IMR-90 (cell line): ENCODE measurements around the gene VPS8. TPM values are rescaled to one million over a fixed set of nuclear protein-coding genes. Genes with fewer than 3 reads are reported as not detected.

Source experiments
- ATAC-seq: fragments of 200-7000 bp; cut with Tn5 transposase; 2 replicates; pipeline ENCODE4 v1.9.1; 2020; ENCODE audit warnings: low read depth, mild to moderate bottlenecking, moderate library complexity
- BruUV-seq: library from RNA; stranded (reverse); fragments of 400-500 nt; replicated peaks from 2 replicates; lab custom pipeline; 2021; lab: Mats Ljungman, UMichigan
- CTCF ChIA-PET: fragments of 300-600 bp; formaldehyde crosslinking; extraction: SDS; loops from one replicate; lab custom pipeline; 2021; ENCODE audit warnings: antibody characterized with exemption; lab: Yijun Ruan, JAX
- POLR2A ChIA-PET: fragments of 300-600 bp; sonication (Branson Sonifier 250); formaldehyde crosslinking; loops from one replicate; lab custom pipeline; 2022; ENCODE audit warnings: antibody characterized with exemption; ENCODE audit not compliant: unreplicated experiment; lab: Charles Lee
- DNase-seq: peaks from one replicate; pipeline ENCODE4 v3.0.0; 2013
- H2AFZ ChIP-seq: replicated peaks from 2 replicates; pipeline ENCODE3; 2013; ENCODE audit warnings: low read length, mild to moderate bottlenecking; ENCODE audit not compliant: poor library complexity
- H2AK5ac ChIP-seq: 2 replicates; pipeline ENCODE4 v1.6.1; 2013; ENCODE audit warnings: low read depth, low read length, inconsistent platforms
- H2AK9ac ChIP-seq: replicated peaks from 2 replicates; pipeline ENCODE3; 2013; ENCODE audit warnings: mild to moderate bottlenecking, low read depth, low read length, moderate library complexity; ENCODE audit not compliant: poor library complexity
- H2BK120ac ChIP-seq: 2 replicates; pipeline ENCODE4 v1.6.1; 2013; ENCODE audit warnings: low read depth, low read length, inconsistent platforms
- H2BK15ac ChIP-seq: 3 replicates; pipeline ENCODE4 v1.6.1; 2013; ENCODE audit warnings: low read depth, low read length, inconsistent platforms
- H2BK20ac ChIP-seq: 2 replicates; pipeline ENCODE4 v1.6.1; 2013; ENCODE audit warnings: low read depth, mild to moderate bottlenecking, inconsistent platforms, low read length, moderate library complexity
- H2BK5ac ChIP-seq: 2 replicates; pipeline ENCODE4 v1.6.1; 2013; ENCODE audit warnings: mild to moderate bottlenecking, low read depth, low read length, inconsistent platforms; ENCODE audit not compliant: poor library complexity, severe bottlenecking
- H3K14ac ChIP-seq: replicated peaks from 2 replicates; pipeline ENCODE4 v1.6.1; 2013; ENCODE audit warnings: low read depth, low read length, inconsistent platforms
- H3K18ac ChIP-seq: 2 replicates; pipeline ENCODE4 v1.6.1; 2013; ENCODE audit warnings: low read depth, low read length, control low read depth
- H3K23ac ChIP-seq: 2 replicates; pipeline ENCODE4 v1.6.1; 2013; ENCODE audit warnings: low read depth, low read length, inconsistent platforms
- H3K27ac ChIP-seq: 2 replicates; pipeline ENCODE4 v1.5.1; 2013; ENCODE audit warnings: mild to moderate bottlenecking, control low read depth, low read length; ENCODE audit not compliant: insufficient read depth
- H3K27me3 ChIP-seq: 2 replicates; pipeline ENCODE4 v1.6.1; 2013; ENCODE audit warnings: low read length; ENCODE audit not compliant: control insufficient read depth, insufficient read depth
- H3K36me3 ChIP-seq: 2 replicates; pipeline ENCODE4 v1.6.1; 2013; ENCODE audit warnings: low read length, mixed read lengths; ENCODE audit not compliant: control insufficient read depth, insufficient read depth
- H3K4ac ChIP-seq: 2 replicates; pipeline ENCODE4 v1.6.1; 2013; ENCODE audit warnings: low read depth, low read length, inconsistent platforms
- H3K4me1 ChIP-seq: 2 replicates; pipeline ENCODE4 v1.6.1; 2013; ENCODE audit warnings: low read length, mixed read lengths; ENCODE audit not compliant: control insufficient read depth, insufficient read depth
- H3K4me2 ChIP-seq: 2 replicates; pipeline ENCODE4 v1.6.1; 2013; ENCODE audit warnings: low read depth, mild to moderate bottlenecking, control low read depth, low read length, moderate library complexity
- H3K4me3 ChIP-seq: 2 replicates; pipeline ENCODE4 v1.5.1; 2013; ENCODE audit warnings: low read depth, mild to moderate bottlenecking, control low read depth, low read length, moderate library complexity; ENCODE audit not compliant: insufficient read depth
- H3K56ac ChIP-seq: 2 replicates; pipeline ENCODE4 v1.6.1; 2013; ENCODE audit warnings: low read length, inconsistent platforms; ENCODE audit not compliant: insufficient read depth; ENCODE audit errors: extremely low read depth
- H3K79me1 ChIP-seq, 2 experiments: 2 replicates each; pipeline ENCODE4 v1.6.1; 2013; ENCODE audit warnings: low read length in 2 of 2, inconsistent platforms in 1 of 2, low read depth in 1 of 2
- H3K9ac ChIP-seq: 2 replicates; pipeline ENCODE4 v1.6.1; 2013; ENCODE audit warnings: low read depth, low read length, control low read depth
- H3K9me1 ChIP-seq: 2 replicates; pipeline ENCODE4 v1.6.1; 2013; ENCODE audit warnings: low read length, inconsistent platforms; ENCODE audit not compliant: insufficient read depth
- H3K9me3 ChIP-seq: 2 replicates; pipeline ENCODE4 v1.6.1; 2013; ENCODE audit warnings: low read length; ENCODE audit not compliant: control insufficient read depth, insufficient read depth
- H4K20me1 ChIP-seq: 2 replicates; pipeline ENCODE4 v1.6.1; 2013; ENCODE audit warnings: low read length, inconsistent platforms; ENCODE audit not compliant: insufficient read depth
- H4K5ac ChIP-seq: 2 replicates; pipeline ENCODE4 v1.6.1; 2013; ENCODE audit warnings: mild to moderate bottlenecking, low read depth, low read length, control low read depth
- H4K8ac ChIP-seq, 2 experiments: 2 replicates each; pipeline ENCODE4 v1.6.1; 2013; ENCODE audit warnings: low read depth in 2 of 2, low read length in 2 of 2, control low read depth in 1 of 2, inconsistent platforms in 1 of 2
- H4K91ac ChIP-seq: 2 replicates; pipeline ENCODE4 v1.6.1; 2013; ENCODE audit warnings: low read depth, low read length, inconsistent platforms; ENCODE audit not compliant: insufficient read depth
- BHLHE40 ChIP-seq: fragments of 150-350 bp; IDR thresholded peaks from 2 replicates; pipeline ENCODE4 v1.6.1; 2016; ENCODE audit warnings: mild to moderate bottlenecking, low read depth, low read length
- CEBPB ChIP-seq: IDR thresholded peaks from 2 replicates; pipeline ENCODE4 v1.6.1; 2012; ENCODE audit warnings: low read depth, low read length, improper control_type of control experiment
- CHD1 ChIP-seq: IDR thresholded peaks from 2 replicates; pipeline ENCODE4 v1.6.1; 2012; ENCODE audit warnings: low read depth, low read length, improper control_type of control experiment
- CTCF ChIP-seq: conservative IDR thresholded peaks from 2 replicates; pipeline ENCODE4 v1.5.1; 2012; ENCODE audit warnings: mild to moderate bottlenecking, low read depth, low read length, improper control_type of control experiment
- ELK1 ChIP-seq: fragments of 150-350 bp; IDR thresholded peaks from 2 replicates; pipeline ENCODE4 v1.6.1; 2016; ENCODE audit warnings: low read depth, mild to moderate bottlenecking, low read length, moderate library complexity, borderline replicate concordance
- FOS ChIP-seq: fragments of 150-350 bp; IDR thresholded peaks from 2 replicates; pipeline ENCODE4 v1.6.1; 2016; ENCODE audit warnings: low read depth, low read length
- MAFK ChIP-seq: IDR thresholded peaks from 2 replicates; pipeline ENCODE4 v1.6.1; 2012; ENCODE audit warnings: low read depth, low read length, improper control_type of control experiment
- MAZ ChIP-seq: IDR thresholded peaks from 2 replicates; pipeline ENCODE4 v1.6.1; 2012; ENCODE audit warnings: low read depth, mild to moderate bottlenecking, low read length, improper control_type of control experiment, moderate library complexity, borderline replicate concordance
- MXI1 ChIP-seq: IDR thresholded peaks from 2 replicates; pipeline ENCODE4 v1.6.1; 2012; ENCODE audit warnings: low read depth, mild to moderate bottlenecking, low read length, moderate library complexity, borderline replicate concordance
- NFE2L2 ChIP-seq: fragments of 150-350 bp; IDR thresholded peaks from 2 replicates; pipeline ENCODE4 v1.6.1; 2016; ENCODE audit warnings: low read depth, mild to moderate bottlenecking, low read length
- POLR2A ChIP-seq: IDR thresholded peaks from 2 replicates; pipeline ENCODE4 v1.6.1; 2012; ENCODE audit warnings: mild to moderate bottlenecking, low read depth, low read length
- RAD21 ChIP-seq: IDR thresholded peaks from 2 replicates; pipeline ENCODE4 v1.6.1; 2012; ENCODE audit warnings: low read length, improper control_type of control experiment
- RCOR1 ChIP-seq: IDR thresholded peaks from 2 replicates; pipeline ENCODE4 v1.6.1; 2012; ENCODE audit warnings: mild to moderate bottlenecking, low read length, improper control_type of control experiment; ENCODE audit not compliant: insufficient replicate concordance
- SMC3 ChIP-seq: fragments of 150-350 bp; IDR thresholded peaks from 2 replicates; pipeline ENCODE4 v1.6.1; 2016; ENCODE audit warnings: low read depth, mild to moderate bottlenecking, antibody characterized with exemption, low read length, moderate library complexity
- WGBS, 2 experiments: methylation state at CpG; one replicate each; pipeline versions ENCODE4 v1.1.5 to v1.1.7; 2013; ENCODE audit warnings: missing lambda C conversion rate in 2 of 2; ENCODE audit not compliant: insufficient read length in 1 of 2; ENCODE audit errors: extremely low coverage in 2 of 2; 5-methylcytosine and 5-hydroxymethylcytosine counted together
- dilution Hi-C: fragments of 300-500 bp; cut with HindIII; formaldehyde crosslinking; loops from one replicate; pipeline ENCODE4 v1.14.3; 2018; ENCODE audit warnings: low sequenced_read_pairs; ENCODE audit not compliant: unreplicated experiment
- in situ Hi-C: fragments of 300-500 bp; cut with MboI; formaldehyde crosslinking; loops from 3 replicates; pipeline ENCODE4 v1.14.3; 2019; ENCODE audit warnings: low sequenced_read_pairs, inconsistent platforms, mixed read lengths
- intact Hi-C: fragments of 100-400 bp; cut with micrococcal nuclease; formaldehyde crosslinking; loops from 2 replicates; pipeline ENCODE4 v1.10.0; 2022
- polyA plus RNA-seq, 3 experiments: library from polyadenylated mRNA; depleted of rRNA; stranded (reverse); fragments of >200 nt; gene quantifications; 2 replicates each; pipeline ENCODE4 v1.2.3, GENCODE V29; 2012; ENCODE audit warnings: low replicate concordance in 1 of 3
- total RNA-seq: library from RNA; depleted of rRNA; stranded (reverse); fragments of >200 nt; gene quantifications from 2 replicates; pipeline ENCODE4 v1.2.3, GENCODE V29; 2012

The VPS8 gene
- total and polyA plus RNA-seq, 2 of the 4 experiments (the other 2 are of a cell fraction) = 14.0 to 56.1 TPM

GRCh38 chr3:184805351-184806038, 6.5 kb upstream of the VPS8 start:
- Histone ChIP-seq H3K4me1 (0 out of 2 replicates have a peak, but pooled peaks cover 2% of the 10 kb centered on the region), H3K9me1 (no peaks in the 10 kb centered on the region), H3K14ac (no peak overlapping the region), H2BK5ac (no peak overlapping the region), H2BK120ac (no peak overlapping the region), H2BK20ac (no peak overlapping the region), H3K23ac (no peak overlapping the region), H2AK9ac (no peak overlapping the region), H4K91ac (no peak overlapping the region), H3K18ac (no peak overlapping the region), H2AFZ (no peak overlapping the region), H3K27ac (no peak overlapping the region), H3K4ac (no peak overlapping the region), H4K5ac (no peak overlapping the region), H4K8ac (no peak overlapping the region), H3K36me3 (no peaks in the 10 kb centered on the region), H3K27me3 (no peaks in the 10 kb centered on the region), H3K4me3 (no peak overlapping the region), H2AK5ac (no peak overlapping the region), H3K9me3 (no peaks in the 10 kb centered on the region), H3K56ac (no peak overlapping the region), H4K20me1 (no peaks in the 10 kb centered on the region), H3K4me2 (no peak overlapping the region), H2BK15ac (no peak overlapping the region), H3K9ac (no peak overlapping the region), H3K79me1 (no peaks in the 10 kb centered on the region)
- intact Hi-C loops = no loop called here
- DNase-seq (no peak), ATAC-seq (no peak; the same call in 1 of the 2 replicates)
- ChIA-PET CTCF (no interaction called here), POLR2A (no interaction called here)
- no TSS peak for BruUV-seq
- dilution Hi-C loops = no loop called here
- in situ Hi-C loops = loop anchor here (10.0 kb wide), 1 partner anchor 431 kb away; the partner anchor contains the start of gene THPO
- WGBS, 2 experiments = 50% methylated on average over 1 of the region's 3 CpGs; no CpG with 5 or more reads in 1 of the 2 experiments
- TF ChIP-seq CHD1 (no peak), CTCF (no peak), SMC3 (no peak), BHLHE40 (no peak), ELK1 (no peak), RAD21 (no peak), CEBPB (no peak), RCOR1 (no peak), POLR2A (no peak), MAZ (no peak), NFE2L2 (no peak), FOS (no peak), MXI1 (no peak), MAFK (no peak)
